MG63 (cell line): ENCODE measurements around the gene GLRA1. TPM values are rescaled to one million over a fixed set of nuclear protein-coding genes. Genes with fewer than 3 reads are reported as not detected.
"Not testable (repeated sequence)": the region's sequence is repeated elsewhere in the genome, so short reads cannot be mapped to it uniquely, and the experiment has no call there.

Experiments used
- DNase-seq: peaks from one replicate; pipeline ENCODE4 v3.0.0-alpha.2; 2020
- H3K27me3 ChIP-seq: fragments of 250-450 bp; sonication (Bioruptor Pico); 2 replicates; pipeline ENCODE4 v1.5.1; 2020; ENCODE audit warnings: mild to moderate bottlenecking, moderate library complexity
- H3K36me3 ChIP-seq: fragments of 250-450 bp; sonication (Bioruptor Pico); 2 replicates; pipeline ENCODE4 v1.5.1; 2020; ENCODE audit warnings: mild to moderate bottlenecking, moderate library complexity
- H3K4me3 ChIP-seq: fragments of 250-450 bp; sonication (Bioruptor Pico); 2 replicates; pipeline ENCODE4 v1.5.1; 2020; ENCODE audit warnings: mild to moderate bottlenecking, moderate library complexity
- H3K9me3 ChIP-seq: fragments of 250-450 bp; sonication (Bioruptor Pico); 2 replicates; pipeline ENCODE4 v1.5.1; 2020; ENCODE audit warnings: mild to moderate bottlenecking, moderate library complexity
- total RNA-seq: library from RNA; depleted of rRNA; stranded (reverse); fragments of >200 nt; shearing (Covaris generic); gene quantifications from 2 replicates; pipeline ENCODE4 v1.2.3, GENCODE V29; 2014; ENCODE audit warnings: low replicate concordance

GLRA1 gene
- total RNA-seq, 1 experiment from 2014 or later: not detected

GRCh38 chr5:151897896-151898295 is 26.8 kb downstream of the GLRA1 start:
- Histone ChIP-seq H3K4me3 (no peak overlapping the region), H3K27me3 (no peaks in the 10 kb centered on the region), H3K9me3 (no peaks in the 10 kb centered on the region), H3K36me3 (no peaks in the 10 kb centered on the region)
- DNase-seq: no peak

DNA sequence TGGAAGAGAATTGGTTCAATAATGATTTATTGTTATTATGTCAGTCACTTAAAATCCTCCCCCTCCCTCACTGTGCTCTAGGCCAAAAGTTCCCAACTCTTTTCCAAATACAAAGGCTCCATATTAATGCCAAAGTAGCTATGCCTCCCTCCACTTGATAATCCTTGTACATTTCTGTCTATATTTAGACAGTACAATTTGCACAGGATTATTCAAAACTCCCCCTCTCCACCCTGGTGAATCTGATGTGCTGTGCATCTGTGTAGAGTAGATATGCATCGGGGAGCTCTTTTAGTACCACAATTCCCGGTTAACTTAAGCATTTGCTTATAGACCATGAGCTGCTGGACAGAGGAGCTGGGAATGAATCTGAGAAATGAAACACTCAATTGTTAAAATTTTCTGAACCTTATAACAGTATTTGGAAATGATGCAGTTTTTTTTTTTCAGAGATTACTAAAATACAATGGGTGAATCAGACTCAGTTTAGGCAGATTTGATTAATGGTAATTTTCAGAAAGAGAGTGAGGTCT is 27.6 kb downstream of the GLRA1 start:
- no peak for DNase-seq
- Histone ChIP-seq H3K9me3 (no peaks in the 10 kb centered on the region), H3K36me3 (no peaks in the 10 kb centered on the region), H3K4me3 (no peak overlapping the region), H3K27me3 (no peaks in the 10 kb centered on the region)

DNA sequence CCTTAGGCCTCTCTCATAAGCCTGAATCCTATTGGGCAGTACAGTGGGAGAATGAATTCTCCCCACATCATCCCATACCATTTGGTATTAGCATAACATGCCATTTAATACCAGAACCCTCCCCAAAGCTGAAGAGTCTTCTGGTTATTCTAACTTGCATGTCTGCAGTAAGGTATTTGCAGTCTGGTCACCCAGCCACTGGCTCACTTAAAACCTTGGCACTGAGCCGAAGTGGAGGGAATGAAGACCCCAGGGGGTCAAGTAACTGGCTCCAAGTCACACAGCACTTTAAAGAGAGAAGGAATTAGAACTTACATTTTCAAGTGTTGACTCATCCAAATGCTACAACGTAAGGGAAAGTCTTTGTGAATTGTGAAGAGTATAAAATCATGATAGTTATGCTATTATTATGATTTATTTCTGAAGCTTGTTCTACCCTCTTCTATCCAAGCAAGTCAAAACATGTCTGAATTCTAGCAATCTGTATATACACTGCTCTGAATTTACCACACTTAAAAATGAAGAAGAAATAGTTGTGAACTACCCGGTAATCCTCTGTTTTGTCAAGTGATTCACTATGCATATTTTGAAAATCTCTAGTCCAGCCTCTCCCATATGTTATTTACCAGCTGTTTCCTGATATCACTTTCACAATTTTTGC is 28.5 kb downstream of the GLRA1 start:
- H3K4me3 ChIP-seq: no peak overlapping the region
- no peaks in the 10 kb centered on the region for H3K9me3 ChIP-seq
- H3K27me3 ChIP-seq: no peaks in the 10 kb centered on the region
- H3K36me3 ChIP-seq: no peaks in the 10 kb centered on the region
- DNase-seq: peak; percentile 88

- no peaks in the 10 kb centered on the region for H3K27me3 ChIP-seq
- H3K4me3 ChIP-seq: no peak overlapping the region
- H3K9me3 ChIP-seq: no peaks in the 10 kb centered on the region
- DNase-seq: peak; percentile 21
- H3K36me3 ChIP-seq: no peaks in the 10 kb centered on the region
Measured at GRCh38 chr5:151895660-151896030, 29.0 kb downstream of the GLRA1 start.

GRCh38 chr5:151893485-151893884 is 31.2 kb downstream of the GLRA1 start:
- H3K36me3 ChIP-seq, DNase-seq, H3K27me3 ChIP-seq, H3K4me3 ChIP-seq, H3K9me3 ChIP-seq: not testable (repeated sequence)

- no peaks in the 10 kb centered on the region for H3K27me3 ChIP-seq
- no peak overlapping the region for H3K4me3 ChIP-seq
- no peak for DNase-seq
- H3K36me3 ChIP-seq: no peaks in the 10 kb centered on the region
- no peaks in the 10 kb centered on the region for H3K9me3 ChIP-seq
Measured at GRCh38 chr5:151892393-151892792, 32.3 kb downstream of the GLRA1 start.

DNA sequence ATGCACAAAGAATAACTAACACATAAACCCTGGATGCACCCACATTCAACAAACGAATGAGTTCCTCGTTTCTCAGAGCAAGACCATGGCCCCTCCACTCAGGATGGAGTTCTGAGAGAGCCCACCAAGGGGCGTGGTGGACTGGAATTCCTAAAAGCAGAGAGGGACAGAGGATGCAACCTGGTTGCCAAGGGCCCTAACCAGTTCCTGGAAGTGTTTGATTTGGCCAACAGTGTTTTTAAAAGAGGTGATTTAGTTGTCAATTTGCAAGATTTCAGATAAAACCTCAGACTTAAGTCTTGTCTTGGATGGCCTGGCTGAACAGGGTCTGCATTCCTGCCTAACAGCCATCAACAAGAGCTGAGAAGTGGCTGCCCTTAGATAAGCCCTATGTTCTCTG is 34.4 kb downstream of the GLRA1 start:
- Histone ChIP-seq H3K4me3 (no peak overlapping the region), H3K27me3 (no peaks in the 10 kb centered on the region), H3K9me3 (no peaks in the 10 kb centered on the region), H3K36me3 (no peaks in the 10 kb centered on the region)
- no peak for DNase-seq

DNA sequence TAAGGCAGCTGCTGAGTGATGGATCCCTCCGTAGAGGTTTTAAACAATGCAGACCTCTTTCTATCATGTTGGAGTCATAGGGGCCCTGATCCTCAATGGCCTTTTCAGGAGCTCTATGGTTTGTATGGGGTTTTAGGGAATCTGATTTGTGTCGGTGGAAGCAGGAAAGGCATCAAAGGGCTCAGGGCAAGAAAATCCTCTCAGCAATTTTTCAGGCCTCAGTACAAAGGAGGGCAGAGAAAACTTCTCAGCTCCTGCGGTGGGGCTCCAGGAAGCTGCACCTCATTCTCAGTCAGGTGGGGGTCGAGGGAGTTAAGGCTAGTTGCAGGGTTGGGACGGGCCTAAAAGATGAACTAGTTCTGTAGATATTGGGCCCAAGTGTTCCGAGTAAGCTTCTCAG is 35.0 kb downstream of the GLRA1 start:
- Histone ChIP-seq H3K9me3 (no peaks in the 10 kb centered on the region), H3K27me3 (no peaks in the 10 kb centered on the region), H3K36me3 (no peaks in the 10 kb centered on the region), H3K4me3 (no peak overlapping the region)
- DNase-seq: no peak

DNA sequence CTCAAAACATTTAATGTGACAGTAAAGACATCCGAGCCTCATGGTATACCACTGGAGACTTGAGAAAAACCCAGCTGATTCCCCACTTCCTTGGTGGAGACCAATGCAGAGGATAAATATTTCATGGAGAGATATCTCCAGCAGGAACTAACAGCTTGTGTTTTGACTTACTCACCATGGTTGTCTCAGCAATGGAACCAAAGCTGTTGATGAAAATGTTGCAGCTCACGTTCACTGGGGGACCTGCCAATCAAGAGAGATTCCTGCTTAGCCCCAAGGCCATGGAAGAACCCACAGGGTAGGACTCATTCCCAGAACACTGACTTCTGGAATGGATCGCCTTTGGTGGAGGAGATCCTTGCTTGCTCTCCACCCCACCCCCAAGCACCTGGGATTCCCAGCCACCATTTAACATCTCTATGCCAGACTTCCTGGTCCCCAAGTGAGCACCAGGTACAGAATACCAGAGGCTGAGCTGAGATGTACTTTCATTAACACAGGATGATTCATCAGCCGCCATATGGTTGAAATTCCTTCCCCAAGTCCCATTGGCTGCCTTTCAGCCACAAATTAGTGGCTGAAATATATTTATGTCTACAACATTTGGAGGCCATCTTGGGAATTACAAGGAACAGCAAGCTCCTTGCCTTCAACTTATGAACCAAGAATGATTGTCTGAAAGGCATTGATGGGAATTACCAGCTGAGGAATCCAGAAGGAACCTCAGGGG is 37.9 kb downstream of the GLRA1 start:
- no peak for DNase-seq
- Histone ChIP-seq H3K4me3 (no peak overlapping the region), H3K36me3 (no peaks in the 10 kb centered on the region), H3K9me3 (no peaks in the 10 kb centered on the region), H3K27me3 (no peaks in the 10 kb centered on the region)

DNA sequence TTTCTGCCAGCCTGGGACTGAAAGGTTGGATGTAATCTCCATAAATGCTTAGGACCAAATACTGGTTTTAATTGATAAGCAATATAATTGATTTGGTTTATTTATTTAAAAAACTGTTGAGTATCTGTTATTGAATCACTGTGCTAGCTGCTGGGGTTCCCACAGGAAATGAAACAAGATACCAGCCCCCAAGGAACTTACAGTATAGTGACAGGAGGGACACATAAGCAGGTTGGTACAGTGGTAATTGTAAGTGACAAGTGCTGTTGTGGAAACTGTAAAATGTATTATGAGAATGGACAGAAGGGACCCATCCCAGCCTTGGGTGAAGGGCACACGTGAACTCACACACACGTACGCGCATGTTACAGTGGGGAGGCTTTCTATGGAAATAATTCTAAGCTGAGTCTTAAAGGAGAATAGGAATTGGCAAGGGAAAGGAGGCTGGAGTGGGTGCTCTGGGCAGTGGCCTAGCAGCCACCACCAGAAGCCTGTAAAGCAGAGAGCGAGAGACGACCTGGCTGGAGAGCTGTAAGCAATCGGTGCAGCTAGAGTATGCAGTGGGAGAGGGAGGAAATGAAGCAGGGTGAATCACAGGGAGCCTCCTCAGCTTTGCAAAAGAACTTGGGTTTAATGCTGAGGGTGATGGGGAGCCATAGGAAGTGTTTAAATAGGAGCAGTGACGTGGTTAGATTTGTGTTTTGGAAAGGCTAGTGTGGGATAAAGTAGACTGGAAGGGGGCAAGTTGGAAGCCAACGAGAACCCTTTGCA is 39.3 kb downstream of the GLRA1 start:
- Histone ChIP-seq H3K4me3 (no peak overlapping the region), H3K36me3 (no peaks in the 10 kb centered on the region), H3K27me3 (no peaks in the 10 kb centered on the region), H3K9me3 (no peaks in the 10 kb centered on the region)
- DNase-seq: no peak

DNA sequence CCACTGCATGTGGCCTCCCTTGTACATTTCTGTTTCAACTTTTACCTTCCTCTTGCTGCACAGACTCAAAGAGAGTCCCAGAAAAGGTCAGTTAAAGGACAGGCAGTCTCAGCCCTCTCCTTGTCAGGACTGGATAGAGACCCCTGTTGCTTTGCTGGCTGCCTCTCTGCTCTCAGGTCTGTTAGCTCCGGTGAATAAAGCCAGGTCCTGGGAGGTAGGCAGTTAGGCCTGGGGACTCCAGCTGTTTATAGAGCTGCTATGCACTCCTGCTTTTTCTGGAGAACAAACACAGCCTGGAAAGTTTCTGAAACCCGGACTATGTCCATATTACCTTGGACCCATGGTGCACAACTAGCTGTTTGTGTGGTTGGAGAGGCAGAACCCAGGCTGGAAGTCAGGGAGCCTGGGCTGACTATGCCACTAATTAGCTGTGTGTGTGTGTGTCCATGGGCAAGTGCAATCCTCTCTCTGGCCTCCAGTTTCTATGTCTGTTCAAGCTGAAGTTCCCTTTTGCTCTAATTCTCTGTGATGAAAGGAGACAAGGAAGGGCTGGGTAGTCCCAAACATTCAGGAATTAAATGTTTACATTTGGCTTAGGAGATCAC is 42.9 kb downstream of the GLRA1 start:
- peaks cover 10% of the 10 kb centered on the region; the same call in 1 of the 2 replicates for H3K9me3 ChIP-seq
- no peak for DNase-seq
- H3K4me3 ChIP-seq: no peak overlapping the region
- H3K27me3 ChIP-seq: no peaks in the 10 kb centered on the region
- H3K36me3 ChIP-seq: no peaks in the 10 kb centered on the region

GRCh38 chr5:151880324-151880723 is 44.3 kb downstream of the GLRA1 start:
- Histone ChIP-seq H3K27me3 (no peaks in the 10 kb centered on the region), H3K9me3 (peaks cover 14% of the 10 kb centered on the region; the same call in 1 of the 2 replicates), H3K4me3 (no peak overlapping the region), H3K36me3 (no peaks in the 10 kb centered on the region)
- peak; percentile 95 for DNase-seq

DNA sequence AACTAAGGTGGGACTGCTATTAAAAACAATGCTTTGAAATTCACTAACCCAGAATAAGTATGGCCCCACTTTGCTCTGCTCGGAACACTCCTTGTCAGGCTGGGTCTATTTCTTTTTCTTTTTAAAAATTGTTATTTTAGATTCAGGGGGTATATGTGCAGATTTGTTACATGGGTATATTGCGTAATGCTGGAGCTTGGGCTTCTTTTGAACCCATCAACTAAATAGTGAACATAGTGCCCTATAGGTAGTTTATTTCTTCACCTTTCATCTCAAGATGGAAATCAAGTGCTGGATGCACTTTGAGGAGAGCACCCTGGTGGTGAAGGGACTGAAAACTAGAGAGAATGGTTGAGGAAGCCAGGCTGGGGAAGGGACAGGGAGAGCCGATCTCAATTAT is 51.0 kb downstream of the GLRA1 start:
- no peak for DNase-seq
- Histone ChIP-seq H3K4me3 (no peak overlapping the region), H3K36me3 (no peaks in the 10 kb centered on the region), H3K9me3 (peaks cover 14% of the 10 kb centered on the region; the same call in 1 of the 2 replicates), H3K27me3 (no peaks in the 10 kb centered on the region)

- Histone ChIP-seq H3K36me3 (no peaks in the 10 kb centered on the region), H3K4me3 (no peak overlapping the region), H3K27me3 (no peaks in the 10 kb centered on the region), H3K9me3 (peaks cover 12% of the 10 kb centered on the region; the same call in 1 of the 2 replicates)
- DNase-seq: no peak
Measured at GRCh38 chr5:151872701-151873100, 52.0 kb downstream of the GLRA1 start.

- no peak overlapping the region for H3K4me3 ChIP-seq
- no peaks in the 10 kb centered on the region for H3K9me3 ChIP-seq
- no peaks in the 10 kb centered on the region for H3K27me3 ChIP-seq
- no peaks in the 10 kb centered on the region for H3K36me3 ChIP-seq
- peak; percentile 93 for DNase-seq
Measured at GRCh38 chr5:151870820-151871219, 53.8 kb downstream of the GLRA1 start.

DNA sequence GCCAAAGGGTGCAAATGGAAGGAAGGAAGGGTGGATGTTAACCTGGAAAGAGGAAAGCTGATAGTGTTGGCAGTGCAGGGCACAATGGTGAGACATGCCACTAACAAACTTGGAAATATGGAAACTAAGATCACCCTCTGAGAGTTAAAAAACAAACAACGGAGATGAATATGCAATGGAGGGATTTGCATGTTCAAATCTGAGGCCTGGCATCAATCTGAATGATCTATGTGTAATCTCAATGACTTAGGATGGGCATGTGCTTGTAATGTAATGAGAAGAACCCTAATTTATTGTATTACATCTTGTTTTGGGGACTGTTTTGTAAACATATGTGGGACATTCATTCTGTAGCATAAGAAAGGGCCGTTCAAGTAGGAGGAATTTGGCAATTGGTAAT is 54.4 kb downstream of the GLRA1 start:
- Histone ChIP-seq H3K27me3 (no peaks in the 10 kb centered on the region), H3K4me3 (no peak overlapping the region), H3K9me3 (no peaks in the 10 kb centered on the region), H3K36me3 (no peaks in the 10 kb centered on the region)
- no peak for DNase-seq

DNA sequence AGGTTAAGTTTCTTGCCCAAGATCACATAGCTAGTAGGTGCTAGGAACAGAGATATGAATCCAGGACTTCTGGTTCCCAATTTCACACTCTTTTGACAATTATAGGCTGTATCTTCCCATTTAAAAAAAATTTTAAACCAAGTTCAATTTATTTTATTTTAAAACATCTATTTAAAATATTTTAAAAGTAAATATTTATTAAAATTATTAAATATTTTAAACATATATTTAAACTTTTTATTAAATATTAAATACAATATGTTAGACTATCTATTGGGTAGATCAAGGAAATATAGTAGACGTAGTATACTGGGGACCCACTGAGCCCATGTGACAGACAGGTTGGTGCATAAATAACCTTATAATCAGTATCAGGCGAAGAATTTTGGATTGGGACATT is 54.8 kb downstream of the GLRA1 start:
- H3K9me3 ChIP-seq: no peaks in the 10 kb centered on the region
- no peaks in the 10 kb centered on the region for H3K27me3 ChIP-seq
- H3K36me3 ChIP-seq: no peaks in the 10 kb centered on the region
- no peak for DNase-seq
- H3K4me3 ChIP-seq: no peak overlapping the region
